Neural progenitor cell (in vitro differentiated cells): ENCODE measurements around the gene ACVR1C. TPM values are rescaled to one million over a fixed set of nuclear protein-coding genes. Genes with fewer than 3 reads are reported as not detected.

Source experiments
- DNase-seq: peaks from one replicate; pipeline ENCODE4 v3.0.0-alpha.2; 2016; ENCODE audit warnings: low spot score
- H2AFZ ChIP-seq: fragments of 200-600 bp; sonication (generic); replicated peaks from 2 replicates; pipeline ENCODE4 v1.6.1; 2016; ENCODE audit warnings: antibody characterized with exemption
- H3F3A ChIP-seq: fragments of 200-600 bp; sonication (generic); 2 replicates; pipeline ENCODE4 v1.6.1; 2016; ENCODE audit warnings: antibody characterized with exemption, low read depth
- H3K27ac ChIP-seq: fragments of 200-600 bp; sonication (generic); 2 replicates; pipeline ENCODE4 v1.5.1; 2016; ENCODE audit warnings: mild to moderate bottlenecking
- H3K27me3 ChIP-seq: fragments of 200-600 bp; sonication (generic); 2 replicates; pipeline ENCODE4 v1.6.1; 2016; ENCODE audit warnings: mild to moderate bottlenecking, moderate library complexity
- H3K36me3 ChIP-seq: fragments of 200-600 bp; sonication (generic); 2 replicates; pipeline ENCODE4 v1.5.1; 2016
- H3K4me1 ChIP-seq: fragments of 200-600 bp; sonication (generic); 2 replicates; pipeline ENCODE4 v1.6.1; 2016; ENCODE audit warnings: mixed run types
- H3K4me2 ChIP-seq: fragments of 200-600 bp; sonication (generic); 2 replicates; pipeline ENCODE4 v1.6.1; 2016
- H3K4me3 ChIP-seq: fragments of 200-600 bp; sonication (generic); 2 replicates; pipeline ENCODE4 v1.5.1; 2016
- H3K79me2 ChIP-seq: fragments of 200-600 bp; sonication (generic); 2 replicates; pipeline ENCODE4 v1.6.1; 2016; ENCODE audit warnings: low read depth
- H3K9ac ChIP-seq: fragments of 200-600 bp; sonication (generic); 2 replicates; pipeline ENCODE4 v1.6.1; 2016
- H3K9me3 ChIP-seq: fragments of 200-600 bp; sonication (generic); 2 replicates; pipeline ENCODE4 v1.5.1; 2016; ENCODE audit warnings: low read depth
- H4K20me1 ChIP-seq: fragments of 200-600 bp; sonication (generic); 2 replicates; pipeline ENCODE4 v1.6.1; 2016; ENCODE audit warnings: low read depth
- H3K27ac Mint-ChIP-seq: 3 replicates; pipeline ENCODE4 v1.8.0; 2021; ENCODE audit warnings: mixed read lengths
- H3K27me3 Mint-ChIP-seq: 2 replicates; pipeline ENCODE4 v1.8.0; 2022; ENCODE audit warnings: low read depth, mild to moderate bottlenecking, inconsistent platforms, moderate library complexity, mixed read lengths; ENCODE audit not compliant: insufficient read depth
- H3K36me3 Mint-ChIP-seq: 3 replicates; pipeline ENCODE4 v1.8.0; 2021; ENCODE audit warnings: mixed read lengths
- H3K4me1 Mint-ChIP-seq: 3 replicates; pipeline ENCODE4 v1.8.0; 2021; ENCODE audit warnings: mixed read lengths
- H3K4me3 Mint-ChIP-seq: 3 replicates; pipeline ENCODE4 v1.8.0; 2021; ENCODE audit warnings: mild to moderate bottlenecking, moderate library complexity, mixed read lengths
- H3K9me3 Mint-ChIP-seq: 3 replicates; pipeline ENCODE4 v1.8.0; 2020; ENCODE audit warnings: mixed read lengths
- EZH2 ChIP-seq: fragments of 200-600 bp; sonication (generic); IDR thresholded peaks from 2 replicates; pipeline ENCODE4 v1.6.1; 2017; ENCODE audit warnings: antibody characterized with exemption, mild to moderate bottlenecking, moderate library complexity
- EZH2phosphoT487 ChIP-seq: fragments of 200-600 bp; sonication (generic); IDR thresholded peaks from 2 replicates; pipeline ENCODE4 v1.6.1; 2017; ENCODE audit warnings: antibody characterized with exemption
- total RNA-seq: library from RNA; depleted of rRNA; stranded (reverse); fragments of >200 nt; gene quantifications from 2 replicates; pipeline ENCODE4 v1.2.3, GENCODE V29; 2015; ENCODE audit warnings: low replicate concordance
- TF ChIP-seq, protein P1 (sequence below): fragments of 200-600 bp; sonication (generic); IDR thresholded peaks from 2 replicates; pipeline ENCODE4 v1.5.1; 2017; ENCODE audit warnings: antibody characterized with exemption, mild to moderate bottlenecking

The ACVR1C gene
- total RNA-seq, 1 donor from 2014 or later: 3.0 TPM

GRCh38 chr2:157662401-157662800 is 33.7 kb upstream of the ACVR1C start:
- H3K4me2 ChIP-seq: no peak overlapping the region
- H3K27me3 Mint-ChIP-seq: no peaks in the 10 kb centered on the region
- H3K4me3 Mint-ChIP-seq: no peak overlapping the region

GRCh38 chr2:157661776-157662175 is 33.1 kb upstream of the ACVR1C start:
- Histone ChIP-seq H3F3A (no peaks in the 10 kb centered on the region), H3K4me2 (no peak overlapping the region), H3K36me3 (no peaks in the 10 kb centered on the region), H3K4me3 (no peak overlapping the region), H3K27me3 (no peaks in the 10 kb centered on the region), H3K4me1 (no peaks in the 10 kb centered on the region), H3K27ac (no peak overlapping the region), H3K9me3 (no peaks in the 10 kb centered on the region), H2AFZ (no peak overlapping the region), H3K9ac (no peak overlapping the region), H4K20me1 (no peaks in the 10 kb centered on the region), H3K79me2 (no peaks in the 10 kb centered on the region)
- H3K4me1 Mint-ChIP-seq: no peaks in the 10 kb centered on the region
- H3K27me3 Mint-ChIP-seq: no peaks in the 10 kb centered on the region
- DNase-seq: no peak
- H3K27ac Mint-ChIP-seq: no peak overlapping the region
- no peak overlapping the region for H3K4me3 Mint-ChIP-seq
- no peaks in the 10 kb centered on the region for H3K9me3 Mint-ChIP-seq
- TF ChIP-seq EZH2 (no peak), EZH2phosphoT487 (no peak)
- TF ChIP-seq, protein P1, sequence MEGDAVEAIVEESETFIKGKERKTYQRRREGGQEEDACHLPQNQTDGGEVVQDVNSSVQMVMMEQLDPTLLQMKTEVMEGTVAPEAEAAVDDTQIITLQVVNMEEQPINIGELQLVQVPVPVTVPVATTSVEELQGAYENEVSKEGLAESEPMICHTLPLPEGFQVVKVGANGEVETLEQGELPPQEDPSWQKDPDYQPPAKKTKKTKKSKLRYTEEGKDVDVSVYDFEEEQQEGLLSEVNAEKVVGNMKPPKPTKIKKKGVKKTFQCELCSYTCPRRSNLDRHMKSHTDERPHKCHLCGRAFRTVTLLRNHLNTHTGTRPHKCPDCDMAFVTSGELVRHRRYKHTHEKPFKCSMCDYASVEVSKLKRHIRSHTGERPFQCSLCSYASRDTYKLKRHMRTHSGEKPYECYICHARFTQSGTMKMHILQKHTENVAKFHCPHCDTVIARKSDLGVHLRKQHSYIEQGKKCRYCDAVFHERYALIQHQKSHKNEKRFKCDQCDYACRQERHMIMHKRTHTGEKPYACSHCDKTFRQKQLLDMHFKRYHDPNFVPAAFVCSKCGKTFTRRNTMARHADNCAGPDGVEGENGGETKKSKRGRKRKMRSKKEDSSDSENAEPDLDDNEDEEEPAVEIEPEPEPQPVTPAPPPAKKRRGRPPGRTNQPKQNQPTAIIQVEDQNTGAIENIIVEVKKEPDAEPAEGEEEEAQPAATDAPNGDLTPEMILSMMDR: no peak
- no peaks in the 10 kb centered on the region for H3K36me3 Mint-ChIP-seq

More at GRCh38 chr2:157662401-157662800, 33.7 kb upstream of the ACVR1C start:
- Histone ChIP-seq H3K4me1 (no peaks in the 10 kb centered on the region), H2AFZ (no peak overlapping the region), H3K27me3 (no peaks in the 10 kb centered on the region), H3F3A (no peaks in the 10 kb centered on the region), H3K79me2 (no peaks in the 10 kb centered on the region), H4K20me1 (no peaks in the 10 kb centered on the region), H3K36me3 (no peaks in the 10 kb centered on the region), H3K9me3 (no peaks in the 10 kb centered on the region), H3K27ac (no peak overlapping the region), H3K9ac (no peak overlapping the region), H3K4me3 (no peak overlapping the region)
- TF ChIP-seq, protein P1: no peak
- TF ChIP-seq EZH2 (no peak), EZH2phosphoT487 (no peak)
- no peaks in the 10 kb centered on the region for H3K9me3 Mint-ChIP-seq
- no peak overlapping the region for H3K27ac Mint-ChIP-seq
- no peaks in the 10 kb centered on the region for H3K36me3 Mint-ChIP-seq
- no peaks in the 10 kb centered on the region for H3K4me1 Mint-ChIP-seq
- DNase-seq: no peak

- Histone ChIP-seq H3K4me2 (no peak overlapping the region), H3K27me3 (no peaks in the 10 kb centered on the region), H3K36me3 (no peaks in the 10 kb centered on the region), H3K9ac (no peak overlapping the region), H3K27ac (no peak overlapping the region), H3F3A (no peaks in the 10 kb centered on the region), H4K20me1 (no peaks in the 10 kb centered on the region), H3K9me3 (no peaks in the 10 kb centered on the region), H3K4me3 (no peak overlapping the region), H2AFZ (no peak overlapping the region), H3K4me1 (no peaks in the 10 kb centered on the region), H3K79me2 (no peaks in the 10 kb centered on the region)
- no peak for DNase-seq
- no peak overlapping the region for H3K27ac Mint-ChIP-seq
- no peak overlapping the region for H3K4me3 Mint-ChIP-seq
- TF ChIP-seq EZH2phosphoT487: no peak
- TF ChIP-seq, protein P1: no peak
- TF ChIP-seq EZH2: no peak
- no peaks in the 10 kb centered on the region for H3K9me3 Mint-ChIP-seq
- H3K4me1 Mint-ChIP-seq: no peaks in the 10 kb centered on the region
- no peaks in the 10 kb centered on the region for H3K27me3 Mint-ChIP-seq
- no peaks in the 10 kb centered on the region for H3K36me3 Mint-ChIP-seq
Observed at GRCh38 chr2:157657858-157658257, 29.2 kb upstream of the ACVR1C start.
